K562 (cell line): ENCODE results near the gene C3orf85.

Experiments
- EZH2 ChIP-seq: IDR thresholded peaks from 2 replicates; pipeline ENCODE4 v1.6.1; 2012; ENCODE audit warnings: low read depth, mild to moderate bottlenecking, inconsistent platforms, low read length, borderline replicate concordance
- IFI16 ChIP-seq: fragments of 250-450 bp; sonication (Bioruptor Pico); IDR thresholded peaks from 2 replicates; pipeline ENCODE4 v2.1.2; 2022; ENCODE audit warnings: mild to moderate bottlenecking, inconsistent platforms
- MYC ChIP-seq, 2 experiments: fragments of 250-450 bp in 1 of 2; sonication (Bioruptor Pico) in 1 of 2; IDR thresholded peaks; 2 replicates each; pipeline versions ENCODE4 v1.5.1 to v1.6.1; 2012 to 2021; ENCODE audit warnings: low read depth in 2 of 2, borderline replicate concordance in 1 of 2, improper control_type of control experiment in 1 of 2, low read length in 1 of 2, mild to moderate bottlenecking in 1 of 2, moderate library complexity in 1 of 2
- POLR2A ChIP-seq: fragments of 450-650 bp; conservative IDR thresholded peaks from 2 replicates; pipeline ENCODE4 v1.6.1; 2016
- TARDBP ChIP-seq: fragments of 450-650 bp; IDR thresholded peaks from 2 replicates; pipeline ENCODE4 v1.6.1; 2016
- ZNF124 ChIP-seq: sonication (generic); formaldehyde crosslinking; IDR thresholded peaks from 2 replicates; pipeline ENCODE4 v1.8.1; 2022; ENCODE audit warnings: missing genetic modification reagents
- TF ChIP-seq, protein P1 (sequence below): sonication (generic); formaldehyde crosslinking; IDR thresholded peaks from 2 replicates; pipeline ENCODE4 v1.8.1; 2022; ENCODE audit warnings: missing genetic modification reagents
- TF ChIP-seq, protein P2 (sequence below): sonication (generic); formaldehyde crosslinking; IDR thresholded peaks from 2 replicates; pipeline ENCODE4 v1.9.0; 2022; ENCODE audit warnings: mild to moderate bottlenecking, missing genetic modification reagents
- TF ChIP-seq, protein P3 (sequence below): fragments of 450-650 bp; formaldehyde crosslinking; IDR thresholded peaks from 2 replicates; pipeline ENCODE4 v1.4.0; 2022; ENCODE audit warnings: missing genetic modification characterization
- TF ChIP-seq, protein P4 (sequence below): conservative IDR thresholded peaks from 2 replicates; pipeline ENCODE4 v1.6.1; 2011; ENCODE audit warnings: low read depth, mild to moderate bottlenecking, low read length; ENCODE audit not compliant: control insufficient read depth
- TF ChIP-seq, protein P5 (sequence below), 3 experiments: IDR thresholded peaks in 2 of 3; conservative IDR thresholded peaks in 1 of 3; 2 replicates each; pipeline ENCODE4 v1.5.1; 2011 to 2012; ENCODE audit warnings: low read length in 3 of 3, mild to moderate bottlenecking in 3 of 3, control low read depth in 2 of 3, improper control_type of control experiment in 1 of 3, inconsistent platforms in 1 of 3, low read depth in 1 of 3, mixed read lengths in 1 of 3, moderate library complexity in 1 of 3; ENCODE audit not compliant: insufficient read depth in 2 of 3
- TF ChIP-seq, protein P6 (sequence below), 2 experiments: fragments of 450-650 bp in 1 of 2; IDR thresholded peaks; 2 replicates each; pipeline ENCODE4 v1.6.1; 2011 to 2017; ENCODE audit warnings: low read depth in 2 of 2, antibody characterized with exemption in 1 of 2, borderline replicate concordance in 1 of 2, low read length in 1 of 2, mild to moderate bottlenecking in 1 of 2, mixed read lengths in 1 of 2; ENCODE audit not compliant: control insufficient read depth in 1 of 2

DNA sequence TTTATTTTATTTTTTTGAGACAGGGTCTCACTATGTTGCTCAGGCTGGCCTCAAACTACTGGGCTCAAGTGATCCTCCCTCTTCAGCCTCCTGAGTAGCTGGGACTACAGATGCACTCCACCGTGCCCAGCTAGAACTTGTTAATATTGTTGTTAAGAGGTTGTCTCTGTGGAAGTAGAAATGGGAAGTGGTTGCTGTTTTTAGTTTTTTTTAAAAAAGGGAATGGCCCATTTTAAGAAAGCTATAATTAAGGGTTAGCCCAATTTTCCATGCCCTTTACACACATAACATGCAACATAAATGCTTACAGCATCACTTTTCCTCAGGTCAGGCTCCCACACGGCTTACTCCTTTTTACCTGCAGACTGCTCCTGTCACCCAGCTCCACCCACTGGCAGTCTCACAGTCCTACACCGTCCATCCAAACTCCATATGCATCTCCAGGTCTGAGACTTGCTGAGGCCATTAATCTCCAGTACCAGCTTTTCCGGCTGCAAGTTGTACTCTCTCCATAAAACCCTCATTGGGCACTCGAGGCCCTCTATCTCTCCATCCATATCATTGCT, 38.4 kb upstream of the C3orf85 start:
- no peak for TF ChIP-seq TARDBP
- TF ChIP-seq, protein P1, sequence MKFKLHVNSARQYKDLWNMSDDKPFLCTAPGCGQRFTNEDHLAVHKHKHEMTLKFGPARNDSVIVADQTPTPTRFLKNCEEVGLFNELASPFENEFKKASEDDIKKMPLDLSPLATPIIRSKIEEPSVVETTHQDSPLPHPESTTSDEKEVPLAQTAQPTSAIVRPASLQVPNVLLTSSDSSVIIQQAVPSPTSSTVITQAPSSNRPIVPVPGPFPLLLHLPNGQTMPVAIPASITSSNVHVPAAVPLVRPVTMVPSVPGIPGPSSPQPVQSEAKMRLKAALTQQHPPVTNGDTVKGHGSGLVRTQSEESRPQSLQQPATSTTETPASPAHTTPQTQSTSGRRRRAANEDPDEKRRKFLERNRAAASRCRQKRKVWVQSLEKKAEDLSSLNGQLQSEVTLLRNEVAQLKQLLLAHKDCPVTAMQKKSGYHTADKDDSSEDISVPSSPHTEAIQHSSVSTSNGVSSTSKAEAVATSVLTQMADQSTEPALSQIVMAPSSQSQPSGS (CRISPR knock-in tag), result no peak
- TF ChIP-seq POLR2A, result no peak
- TF ChIP-seq, protein P2, sequence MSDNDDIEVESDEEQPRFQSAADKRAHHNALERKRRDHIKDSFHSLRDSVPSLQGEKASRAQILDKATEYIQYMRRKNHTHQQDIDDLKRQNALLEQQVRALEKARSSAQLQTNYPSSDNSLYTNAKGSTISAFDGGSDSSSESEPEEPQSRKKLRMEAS, result no peak
- TF ChIP-seq, protein P3, sequence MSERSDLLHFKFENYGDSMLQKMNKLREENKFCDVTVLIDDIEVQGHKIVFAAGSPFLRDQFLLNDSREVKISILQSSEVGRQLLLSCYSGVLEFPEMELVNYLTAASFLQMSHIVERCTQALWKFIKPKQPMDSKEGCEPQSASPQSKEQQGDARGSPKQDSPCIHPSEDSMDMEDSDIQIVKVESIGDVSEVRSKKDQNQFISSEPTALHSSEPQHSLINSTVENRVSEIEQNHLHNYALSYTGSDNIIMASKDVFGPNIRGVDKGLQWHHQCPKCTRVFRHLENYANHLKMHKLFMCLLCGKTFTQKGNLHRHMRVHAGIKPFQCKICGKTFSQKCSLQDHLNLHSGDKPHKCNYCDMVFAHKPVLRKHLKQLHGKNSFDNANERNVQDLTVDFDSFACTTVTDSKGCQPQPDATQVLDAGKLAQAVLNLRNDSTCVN (CRISPR knock-in tag), result no peak
- no peak for TF ChIP-seq IFI16 (CRISPR knock-in tag)
- TF ChIP-seq, protein P4, sequence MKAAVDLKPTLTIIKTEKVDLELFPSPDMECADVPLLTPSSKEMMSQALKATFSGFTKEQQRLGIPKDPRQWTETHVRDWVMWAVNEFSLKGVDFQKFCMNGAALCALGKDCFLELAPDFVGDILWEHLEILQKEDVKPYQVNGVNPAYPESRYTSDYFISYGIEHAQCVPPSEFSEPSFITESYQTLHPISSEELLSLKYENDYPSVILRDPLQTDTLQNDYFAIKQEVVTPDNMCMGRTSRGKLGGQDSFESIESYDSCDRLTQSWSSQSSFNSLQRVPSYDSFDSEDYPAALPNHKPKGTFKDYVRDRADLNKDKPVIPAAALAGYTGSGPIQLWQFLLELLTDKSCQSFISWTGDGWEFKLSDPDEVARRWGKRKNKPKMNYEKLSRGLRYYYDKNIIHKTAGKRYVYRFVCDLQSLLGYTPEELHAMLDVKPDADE, result no peak
- TF ChIP-seq, protein P5, sequence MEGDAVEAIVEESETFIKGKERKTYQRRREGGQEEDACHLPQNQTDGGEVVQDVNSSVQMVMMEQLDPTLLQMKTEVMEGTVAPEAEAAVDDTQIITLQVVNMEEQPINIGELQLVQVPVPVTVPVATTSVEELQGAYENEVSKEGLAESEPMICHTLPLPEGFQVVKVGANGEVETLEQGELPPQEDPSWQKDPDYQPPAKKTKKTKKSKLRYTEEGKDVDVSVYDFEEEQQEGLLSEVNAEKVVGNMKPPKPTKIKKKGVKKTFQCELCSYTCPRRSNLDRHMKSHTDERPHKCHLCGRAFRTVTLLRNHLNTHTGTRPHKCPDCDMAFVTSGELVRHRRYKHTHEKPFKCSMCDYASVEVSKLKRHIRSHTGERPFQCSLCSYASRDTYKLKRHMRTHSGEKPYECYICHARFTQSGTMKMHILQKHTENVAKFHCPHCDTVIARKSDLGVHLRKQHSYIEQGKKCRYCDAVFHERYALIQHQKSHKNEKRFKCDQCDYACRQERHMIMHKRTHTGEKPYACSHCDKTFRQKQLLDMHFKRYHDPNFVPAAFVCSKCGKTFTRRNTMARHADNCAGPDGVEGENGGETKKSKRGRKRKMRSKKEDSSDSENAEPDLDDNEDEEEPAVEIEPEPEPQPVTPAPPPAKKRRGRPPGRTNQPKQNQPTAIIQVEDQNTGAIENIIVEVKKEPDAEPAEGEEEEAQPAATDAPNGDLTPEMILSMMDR (IDR thresholded peaks at IDR 0.05 in 2 of 3, conservative IDR thresholded peaks at IDR 0.05 in 1 of 3; ENCODE audit: insufficient read depth in 2 of 3, low read depth in 1 of 3, low read length in 3 of 3), result peak; percentile 25 to 34 (median 31); a peak in 3 of 6 replicates
- no peak for TF ChIP-seq EZH2
- no peak for TF ChIP-seq ZNF124 (CRISPR knock-in tag)
- TF ChIP-seq, protein P6, sequence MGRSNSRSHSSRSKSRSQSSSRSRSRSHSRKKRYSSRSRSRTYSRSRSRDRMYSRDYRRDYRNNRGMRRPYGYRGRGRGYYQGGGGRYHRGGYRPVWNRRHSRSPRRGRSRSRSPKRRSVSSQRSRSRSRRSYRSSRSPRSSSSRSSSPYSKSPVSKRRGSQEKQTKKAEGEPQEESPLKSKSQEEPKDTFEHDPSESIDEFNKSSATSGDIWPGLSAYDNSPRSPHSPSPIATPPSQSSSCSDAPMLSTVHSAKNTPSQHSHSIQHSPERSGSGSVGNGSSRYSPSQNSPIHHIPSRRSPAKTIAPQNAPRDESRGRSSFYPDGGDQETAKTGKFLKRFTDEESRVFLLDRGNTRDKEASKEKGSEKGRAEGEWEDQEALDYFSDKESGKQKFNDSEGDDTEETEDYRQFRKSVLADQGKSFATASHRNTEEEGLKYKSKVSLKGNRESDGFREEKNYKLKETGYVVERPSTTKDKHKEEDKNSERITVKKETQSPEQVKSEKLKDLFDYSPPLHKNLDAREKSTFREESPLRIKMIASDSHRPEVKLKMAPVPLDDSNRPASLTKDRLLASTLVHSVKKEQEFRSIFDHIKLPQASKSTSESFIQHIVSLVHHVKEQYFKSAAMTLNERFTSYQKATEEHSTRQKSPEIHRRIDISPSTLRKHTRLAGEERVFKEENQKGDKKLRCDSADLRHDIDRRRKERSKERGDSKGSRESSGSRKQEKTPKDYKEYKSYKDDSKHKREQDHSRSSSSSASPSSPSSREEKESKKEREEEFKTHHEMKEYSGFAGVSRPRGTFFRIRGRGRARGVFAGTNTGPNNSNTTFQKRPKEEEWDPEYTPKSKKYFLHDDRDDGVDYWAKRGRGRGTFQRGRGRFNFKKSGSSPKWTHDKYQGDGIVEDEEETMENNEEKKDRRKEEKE (IDR thresholded peaks at IDR 0.05; ENCODE audit: borderline replicate concordance in 1 of 2, control insufficient read depth in 1 of 2, low read depth in 2 of 2, low read length in 1 of 2), result no peak
- no peak for TF ChIP-seq MYC (IDR thresholded peaks at IDR 0.05; ENCODE audit: low read depth, low read length)
- no peak for TF ChIP-seq MYC (CRISPR knock-in tag; IDR thresholded peaks at IDR 0.05; ENCODE audit: borderline replicate concordance, low read depth)
